Measurements from ENCODE around the gene DCLK2.

GRCh38 chr4:150234246-150234645 is 156.0 kb downstream of the DCLK2 start:
- TF ChIP-seq POLR2A (IDR thresholded peaks at IDR 0.05) (no peak), CTCF (IDR thresholded peaks at IDR 0.05) (no peak)
